ENCODE measurements around the gene CD300C. TPM values are rescaled to one million over a fixed set of nuclear protein-coding genes. Genes with fewer than 3 reads are reported as not detected.

Gene CD300C
- 1 to 10 TPM in 2 of 4 donors, under 1 TPM in 2; 0.15 to 1.5 (median 0.75) TPM for total RNA-seq

DNA sequence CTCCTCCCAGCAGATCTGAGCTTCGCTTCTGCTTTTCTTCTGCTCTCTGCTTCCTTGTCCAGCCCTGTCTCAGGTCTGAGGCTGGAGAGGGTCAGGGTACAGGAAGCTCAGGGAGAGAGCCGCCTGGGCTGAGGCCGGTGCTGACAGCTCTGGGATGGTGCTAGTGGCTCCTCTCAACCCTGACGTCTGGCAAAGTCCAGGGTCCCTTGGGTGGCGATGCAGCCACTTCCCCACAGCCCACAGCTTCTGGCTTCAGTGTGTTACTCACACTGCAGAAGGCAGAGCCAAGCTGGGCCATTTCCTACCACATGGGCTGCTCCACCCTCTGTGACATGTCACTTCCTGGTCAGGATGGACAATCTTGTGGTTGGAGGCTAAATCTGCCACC lies at the start of gene CD300C:
CD300C (minus strand) TSS at position 273 of the 388 bp plus-strand sequence. CDS start 333 bp downstream, outside the sequence.
- intact Hi-C loops (cut with DNase I; ENCODE audit: low total_unique reads), result no loop called here
- WGBS, 2 donors, result 69 to 71% methylated on average over 5 of the region's 5 CpGs
- TF ChIP-seq, protein P1, sequence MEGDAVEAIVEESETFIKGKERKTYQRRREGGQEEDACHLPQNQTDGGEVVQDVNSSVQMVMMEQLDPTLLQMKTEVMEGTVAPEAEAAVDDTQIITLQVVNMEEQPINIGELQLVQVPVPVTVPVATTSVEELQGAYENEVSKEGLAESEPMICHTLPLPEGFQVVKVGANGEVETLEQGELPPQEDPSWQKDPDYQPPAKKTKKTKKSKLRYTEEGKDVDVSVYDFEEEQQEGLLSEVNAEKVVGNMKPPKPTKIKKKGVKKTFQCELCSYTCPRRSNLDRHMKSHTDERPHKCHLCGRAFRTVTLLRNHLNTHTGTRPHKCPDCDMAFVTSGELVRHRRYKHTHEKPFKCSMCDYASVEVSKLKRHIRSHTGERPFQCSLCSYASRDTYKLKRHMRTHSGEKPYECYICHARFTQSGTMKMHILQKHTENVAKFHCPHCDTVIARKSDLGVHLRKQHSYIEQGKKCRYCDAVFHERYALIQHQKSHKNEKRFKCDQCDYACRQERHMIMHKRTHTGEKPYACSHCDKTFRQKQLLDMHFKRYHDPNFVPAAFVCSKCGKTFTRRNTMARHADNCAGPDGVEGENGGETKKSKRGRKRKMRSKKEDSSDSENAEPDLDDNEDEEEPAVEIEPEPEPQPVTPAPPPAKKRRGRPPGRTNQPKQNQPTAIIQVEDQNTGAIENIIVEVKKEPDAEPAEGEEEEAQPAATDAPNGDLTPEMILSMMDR (IDR thresholded peaks at IDR 0.05), result no peak
- TF ChIP-seq POLR2A (IDR thresholded peaks at IDR 0.05), result no peak
- DNase-seq (ENCODE audit: low spot score in 2 of 2), result peak in 1 of 2 donors; percentile 35
- no peak within 1 kb of the TSS for H3K4me3 ChIP-seq (ENCODE audit: low read depth, poor library complexity, severe bottlenecking)

DNA sequence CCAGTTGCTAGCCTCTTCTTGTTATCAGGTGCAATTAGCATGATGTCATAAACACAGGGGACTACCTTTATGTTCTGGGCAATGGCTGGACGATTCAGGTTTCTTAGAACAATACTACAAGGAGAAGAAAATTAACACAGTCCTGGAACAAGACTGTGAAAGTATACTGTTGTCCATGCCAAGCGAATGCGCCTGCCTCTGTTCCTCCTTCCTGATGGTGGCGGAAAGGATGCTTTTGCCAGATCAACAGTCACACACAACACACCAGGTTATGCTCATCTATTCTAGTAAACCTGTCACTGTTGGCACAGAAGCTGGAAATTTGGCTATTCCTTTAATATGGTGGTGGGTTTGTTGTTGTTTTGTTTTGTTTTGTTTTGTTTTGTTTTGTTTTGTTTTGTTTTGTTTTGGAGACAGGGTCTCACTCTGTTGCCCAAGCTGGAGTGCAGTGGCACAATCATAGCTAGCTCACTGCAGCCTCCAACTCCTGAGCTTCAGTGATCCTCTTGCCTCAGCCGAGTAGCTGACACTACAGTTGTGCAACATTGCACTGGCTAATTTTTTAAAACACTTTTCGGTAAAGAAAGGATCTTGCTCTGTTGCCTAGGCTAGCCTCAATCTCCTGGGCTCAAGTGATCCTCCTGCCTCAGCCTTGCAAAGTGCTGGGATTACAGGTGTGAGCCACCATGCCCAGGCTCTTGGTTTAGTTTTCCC lies 49.3 kb upstream of the CD300C start:
- no peak overlapping the region for H3K4me3 ChIP-seq (ENCODE audit: low read depth, poor library complexity, severe bottlenecking)
- intact Hi-C loops (cut with DNase I; ENCODE audit: low total_unique reads), result no loop called here
- WGBS, 2 donors, result 65 to 78% methylated on average over 6 of the region's 6 CpGs
- TF ChIP-seq, protein P1 (IDR thresholded peaks at IDR 0.05), result no peak
- no peak for TF ChIP-seq POLR2A (IDR thresholded peaks at IDR 0.05)
- DNase-seq (ENCODE audit: low spot score in 2 of 2), result no peak

DNA sequence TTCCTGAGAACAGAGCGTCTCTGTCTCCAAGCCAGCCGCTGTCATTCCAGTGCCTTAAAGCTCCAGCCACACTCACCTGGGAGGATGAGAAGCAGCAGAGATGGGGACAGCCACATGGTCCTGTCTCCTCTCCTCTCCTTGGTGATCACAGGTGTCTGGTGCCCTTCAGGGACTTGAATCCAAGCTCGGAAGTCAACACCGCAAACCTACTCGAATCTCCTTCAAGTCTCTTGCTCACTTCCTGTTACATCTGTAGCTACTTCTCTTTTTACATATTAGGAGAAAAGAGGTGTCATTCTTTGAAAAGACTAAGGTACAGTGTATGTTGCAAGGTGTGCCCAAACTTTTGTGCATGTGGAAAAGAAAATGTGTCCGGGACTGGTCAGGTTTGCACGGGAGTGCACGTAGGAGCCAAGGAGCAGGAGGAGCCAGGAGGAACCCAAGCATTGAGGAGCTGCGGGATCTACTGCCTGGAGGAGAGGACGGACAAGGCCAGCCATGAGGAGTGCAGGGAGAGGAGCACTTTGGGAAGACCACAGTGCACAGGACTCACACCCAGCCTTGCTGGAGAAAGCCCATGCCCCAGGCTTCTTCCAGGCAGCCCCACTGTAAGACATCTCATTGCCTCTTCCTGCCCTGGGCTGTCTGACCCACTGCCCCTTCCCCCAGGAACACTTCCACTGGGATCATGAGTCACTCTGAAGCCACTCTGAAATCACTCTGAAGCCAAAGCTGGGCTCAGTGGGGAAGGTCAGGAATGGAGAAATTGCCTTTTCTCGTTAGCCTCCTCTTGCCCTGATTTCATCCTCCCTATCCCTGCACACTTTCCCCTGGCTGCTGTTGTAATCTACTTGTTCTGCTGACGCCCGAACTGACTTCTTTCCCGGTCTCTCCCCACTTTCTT lies 46.4 kb upstream of the CD300C start, which contains the start of gene CD300LD:
CD300LD (minus strand) TSS at position 197 of the 904 bp plus-strand sequence; CDS start at position 116, 81 bp downstream.
- WGBS, 2 donors, result 72 to 75% methylated on average over 14 of the region's 14 CpGs
- TF ChIP-seq, protein P1 (IDR thresholded peaks at IDR 0.05), result no peak
- TF ChIP-seq POLR2A (IDR thresholded peaks at IDR 0.05), result no peak
- no peak for DNase-seq (ENCODE audit: low spot score in 2 of 2)

DNA sequence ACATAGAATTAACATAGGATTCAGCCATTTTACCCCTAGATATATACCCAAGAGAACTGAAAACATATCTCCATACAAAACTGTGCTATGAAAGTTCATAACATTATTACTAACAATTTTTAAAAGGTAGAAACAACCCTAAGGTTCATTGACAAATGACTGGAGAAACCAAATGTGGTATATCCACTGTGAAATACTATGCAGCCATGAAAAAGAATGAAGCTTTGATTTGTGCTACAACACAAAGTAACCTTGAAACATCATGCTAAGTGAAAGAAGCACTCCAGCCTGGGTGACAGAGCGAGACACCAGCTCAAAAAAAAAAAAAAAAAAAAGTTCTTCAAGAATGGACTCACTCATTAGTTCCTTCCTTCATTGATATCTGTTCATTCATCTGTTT lies 45.6 kb upstream of the CD300C start:
- intact Hi-C loops (cut with DNase I; ENCODE audit: low total_unique reads), result no loop called here
- 81 to 88% methylated on average over 1 of the region's 1 CpG for WGBS, 2 donors
- no peak for DNase-seq (ENCODE audit: low spot score in 2 of 2)
- TF ChIP-seq, protein P1 (IDR thresholded peaks at IDR 0.05), result no peak
- no peak for TF ChIP-seq POLR2A (IDR thresholded peaks at IDR 0.05)
- H3K4me3 ChIP-seq (ENCODE audit: low read depth, poor library complexity, severe bottlenecking), result no peak overlapping the region

More for the DNA sequence above, 46.4 kb upstream of the CD300C start, which contains the start of gene CD300LD:
- intact Hi-C loops (cut with DNase I; ENCODE audit: low total_unique reads), result no loop called here
- no peak within 1 kb of the TSS for H3K4me3 ChIP-seq (ENCODE audit: low read depth, poor library complexity, severe bottlenecking)

DNA sequence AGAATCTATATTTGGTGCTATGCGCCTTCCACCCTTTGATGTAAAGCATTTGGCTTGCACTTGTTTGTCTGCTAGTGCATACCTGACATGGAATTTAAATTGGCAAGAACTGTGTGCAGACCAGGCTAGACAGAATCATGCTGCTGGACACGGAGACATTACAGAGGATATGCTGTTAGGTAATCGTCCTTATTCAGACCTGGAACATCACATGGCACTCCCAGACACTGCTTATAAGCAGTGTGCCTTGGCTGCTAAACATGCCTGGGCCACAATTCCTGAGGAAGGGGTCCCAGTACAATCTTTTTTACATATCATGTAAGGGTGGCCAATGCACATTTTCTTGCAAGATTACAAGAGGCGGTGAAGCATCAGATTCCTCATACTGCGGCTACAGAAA lies 39.8 kb upstream of the CD300C start:
- intact Hi-C loops (cut with DNase I; ENCODE audit: low total_unique reads), result no loop called here
- no peak for TF ChIP-seq POLR2A (IDR thresholded peaks at IDR 0.05)
- TF ChIP-seq, protein P1 (IDR thresholded peaks at IDR 0.05), result no peak
- 60 to 61% methylated on average over 5 of the region's 5 CpGs for WGBS, 2 donors

More for the DNA sequence above, 39.8 kb upstream of the CD300C start:
- H3K4me3 ChIP-seq (ENCODE audit: low read depth, poor library complexity, severe bottlenecking), result no peak overlapping the region
- no peak for DNase-seq (ENCODE audit: low spot score in 2 of 2)
